AG04449 (cell line): Measurements from ENCODE around the gene LPCAT1.
A peak's percentile ranks its signal among the peaks of the same experiment; 100 is the strongest.
"Not testable (repeated sequence)": the region's sequence is repeated elsewhere in the genome, so short reads cannot be mapped to it uniquely, and the experiment has no call there.

Source experiments
- CTCF ChIA-PET: fragments of 350-600 bp; formaldehyde crosslinking; extraction: SDS; loops from one replicate; lab custom pipeline; 2021; ENCODE audit warnings: antibody characterized with exemption; lab: Yijun Ruan, JAX
- POLR2A ChIA-PET: fragments of 400-600, 350-600 bp; formaldehyde crosslinking; extraction: SDS; loops from one replicate; lab custom pipeline; 2020; ENCODE audit warnings: antibody characterized with exemption, inconsistent platforms; lab: Yijun Ruan, JAX
- DNase-seq: peaks from one replicate; pipeline ENCODE4 v3.0.0-alpha.2; 2010; ENCODE audit warnings: low read depth, low spot score
- H3K4me3 ChIP-seq: 2 replicates; pipeline ENCODE4 v1.5.1; 2011; ENCODE audit warnings: low read depth, mild to moderate bottlenecking, control low read depth, low read length
- CTCF ChIP-seq: IDR thresholded peaks from one replicate; pipeline ENCODE4 v1.5.1; 2011; ENCODE audit warnings: mild to moderate bottlenecking, moderate library complexity, low read length, control low read depth, inconsistent platforms; ENCODE audit not compliant: insufficient read depth; ENCODE audit errors: missing control alignments

Gene LPCAT1

GRCh38 chr5:1523793-1524480 lies at the start of gene LPCAT1:
Gene LPCAT1, minus strand, starts transcription at chr5:1523960. Its CDS starts 116 bp downstream, at chr5:1523844.
- no peak for DNase-seq
- CTCF ChIA-PET: interaction anchor here (1.1 to 1.4 kb wide), 2 partner anchors 12 to 21 kb away, joined by 3 to 5 read pairs; no protein-coding TSS in a partner anchor
- POLR2A ChIA-PET: interaction anchor here (1.0 kb wide), 1 partner anchor 31 kb away, joined by 3 read pairs; no protein-coding TSS in a partner anchor
- no peak for TF ChIP-seq CTCF
- H3K4me3 ChIP-seq: peak within 1 kb of the TSS; percentile 69

- POLR2A ChIA-PET, DNase-seq, H3K4me3 ChIP-seq: not testable (repeated sequence)
- CTCF ChIA-PET: interaction anchor here (0.7 kb wide), 1 partner anchor 12 kb away, joined by 3 read pairs; no protein-coding TSS in a partner anchor
Measured at GRCh38 chr5:1571875-1572274, 48.1 kb upstream of the LPCAT1 start.

GRCh38 chr5:1570975-1571374 lies 47.2 kb upstream of the LPCAT1 start:
- DNase-seq: no peak
- ChIA-PET POLR2A (no interaction called here), CTCF (no interaction called here)
- H3K4me3 ChIP-seq: no peak overlapping the region
- TF ChIP-seq CTCF: no peak

- H3K4me3 ChIP-seq: peak overlapping the region; percentile 6; the same call in 1 of the 2 replicates
- no peak for TF ChIP-seq CTCF
- ChIA-PET CTCF (no interaction called here), POLR2A (no interaction called here)
- peak; percentile 64 for DNase-seq
Measured at GRCh38 chr5:1568201-1568979, 44.6 kb upstream of the LPCAT1 start.

DNA sequence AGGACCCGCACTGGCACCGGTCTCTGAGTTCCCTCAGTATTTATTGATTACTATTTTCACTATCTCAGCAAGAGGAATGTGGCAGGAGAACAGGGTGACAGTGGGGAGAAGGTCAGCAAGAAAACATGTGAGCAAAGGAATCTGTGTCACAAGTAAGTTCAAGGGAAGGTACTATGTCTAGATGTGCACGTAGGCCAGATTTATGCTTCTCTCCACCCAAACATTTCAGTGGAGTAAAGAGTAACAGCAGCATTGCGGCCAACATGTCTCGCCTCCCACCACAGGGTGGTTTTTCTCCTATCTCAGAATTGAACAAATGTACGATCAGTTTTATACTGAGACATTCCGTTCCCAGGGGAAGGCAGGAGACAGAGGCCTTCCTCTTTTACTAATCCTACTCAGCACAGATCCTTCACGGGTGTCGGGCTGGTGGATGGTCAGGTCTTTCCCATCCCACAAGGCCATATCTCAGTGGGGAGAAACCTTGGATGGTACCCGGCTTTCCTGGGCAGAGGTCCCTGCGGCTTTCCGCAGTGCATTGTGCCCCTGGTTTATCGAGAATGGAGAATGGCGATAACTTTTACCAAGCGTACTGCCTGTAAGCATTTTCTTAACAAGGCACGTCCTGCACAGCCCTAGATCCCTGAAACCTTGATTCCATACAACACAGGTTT lies 43.9 kb upstream of the LPCAT1 start:
- POLR2A ChIA-PET, DNase-seq, H3K4me3 ChIP-seq, CTCF ChIA-PET: not testable (repeated sequence)

- no peak for DNase-seq
- ChIA-PET CTCF (no interaction called here), POLR2A (no interaction called here)
- no peak for TF ChIP-seq CTCF
- H3K4me3 ChIP-seq: no peak overlapping the region
Measured at GRCh38 chr5:1565737-1566734, 42.3 kb upstream of the LPCAT1 start.
